ENCODE data around the gene ZNF860. TPM values are rescaled to one million over a fixed set of nuclear protein-coding genes. Genes with fewer than 3 reads are reported as not detected.

ZNF860 gene
- total RNA-seq, 6 experiments from 2014 or later = 0.14 to 0.33 (median 0.17) TPM

DNA sequence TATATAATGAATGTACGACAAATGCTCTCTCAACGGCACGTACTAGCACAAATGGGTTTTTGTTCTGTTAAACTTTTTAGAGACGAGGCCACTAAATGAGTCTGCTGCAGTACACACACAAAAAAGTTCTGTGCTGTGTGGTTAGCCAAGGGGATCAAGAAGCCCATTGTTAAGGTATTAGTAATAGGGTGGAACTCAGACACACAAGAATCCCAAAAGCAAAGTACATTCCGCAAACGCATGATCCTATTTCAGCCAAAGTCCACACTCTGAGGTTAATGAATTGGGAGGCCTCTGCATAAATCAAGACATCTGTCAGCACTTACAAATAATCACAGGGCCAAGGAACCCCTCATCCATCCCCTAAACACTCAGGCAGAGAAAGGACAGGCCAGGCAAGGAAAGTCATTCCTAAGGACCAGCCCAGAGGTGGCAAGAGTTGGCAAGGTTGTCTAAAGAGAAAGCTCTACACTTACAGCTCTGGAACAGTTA, 12.6 kb upstream of the ZNF860 start:
- Mint-ChIP-seq H3K4me1 (ENCODE audit: low read depth) (peaks cover 46% of the 10 kb centered on the region), H3K4me3 (peak overlapping the region; percentile 83), H3K9me3 (no peaks in the 10 kb centered on the region), H3K27me3 (ENCODE audit: insufficient read depth) (no peaks in the 10 kb centered on the region; the same call in 1 of the 2 replicates), H3K27ac (peak overlapping the region; percentile 79), H3K36me3 (ENCODE audit: low read depth) (no peaks in the 10 kb centered on the region)
- peak; percentile 95 for DNase-seq
- TF ChIP-seq, protein P1, sequence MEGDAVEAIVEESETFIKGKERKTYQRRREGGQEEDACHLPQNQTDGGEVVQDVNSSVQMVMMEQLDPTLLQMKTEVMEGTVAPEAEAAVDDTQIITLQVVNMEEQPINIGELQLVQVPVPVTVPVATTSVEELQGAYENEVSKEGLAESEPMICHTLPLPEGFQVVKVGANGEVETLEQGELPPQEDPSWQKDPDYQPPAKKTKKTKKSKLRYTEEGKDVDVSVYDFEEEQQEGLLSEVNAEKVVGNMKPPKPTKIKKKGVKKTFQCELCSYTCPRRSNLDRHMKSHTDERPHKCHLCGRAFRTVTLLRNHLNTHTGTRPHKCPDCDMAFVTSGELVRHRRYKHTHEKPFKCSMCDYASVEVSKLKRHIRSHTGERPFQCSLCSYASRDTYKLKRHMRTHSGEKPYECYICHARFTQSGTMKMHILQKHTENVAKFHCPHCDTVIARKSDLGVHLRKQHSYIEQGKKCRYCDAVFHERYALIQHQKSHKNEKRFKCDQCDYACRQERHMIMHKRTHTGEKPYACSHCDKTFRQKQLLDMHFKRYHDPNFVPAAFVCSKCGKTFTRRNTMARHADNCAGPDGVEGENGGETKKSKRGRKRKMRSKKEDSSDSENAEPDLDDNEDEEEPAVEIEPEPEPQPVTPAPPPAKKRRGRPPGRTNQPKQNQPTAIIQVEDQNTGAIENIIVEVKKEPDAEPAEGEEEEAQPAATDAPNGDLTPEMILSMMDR (IDR thresholded peaks at IDR 0.05) = no peak

GRCh38 chr3:31971607-31972006, 9.9 kb upstream of the ZNF860 start:
- DNase-seq = no peak
- Mint-ChIP-seq H3K4me1 (ENCODE audit: low read depth) (peaks cover 41% of the 10 kb centered on the region), H3K9me3 (no peaks in the 10 kb centered on the region), H3K27me3 (ENCODE audit: insufficient read depth) (peaks cover 1% of the 10 kb centered on the region; the same call in 1 of the 2 replicates), H3K27ac (no peak overlapping the region), H3K36me3 (ENCODE audit: low read depth) (no peaks in the 10 kb centered on the region), H3K4me3 (no peak overlapping the region)
- TF ChIP-seq, protein P1 (IDR thresholded peaks at IDR 0.05) = no peak

DNA sequence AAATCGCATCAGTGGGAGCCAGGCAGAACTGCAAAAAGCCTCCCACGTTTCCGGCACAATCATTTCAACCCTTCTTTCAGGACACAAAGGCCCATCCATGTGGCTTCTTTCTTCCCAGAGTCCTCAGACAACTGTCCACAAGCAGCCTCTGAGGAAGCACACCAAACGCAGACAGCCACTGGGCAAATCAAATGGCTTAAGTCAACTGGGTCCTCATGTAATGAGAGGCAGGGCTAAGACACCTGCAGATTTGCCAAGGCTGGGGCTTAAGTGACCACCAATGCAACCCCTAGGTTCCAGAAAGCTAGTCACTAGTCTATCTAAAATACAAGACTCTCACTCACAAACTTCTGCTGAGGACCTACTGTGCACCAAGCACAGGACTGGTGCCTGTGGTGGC, 8.5 kb upstream of the ZNF860 start:
- H3K36me3 Mint-ChIP-seq (ENCODE audit: low read depth) = no peaks in the 10 kb centered on the region
- no peak overlapping the region for H3K4me3 Mint-ChIP-seq
- no peak for DNase-seq
- TF ChIP-seq, protein P1 (IDR thresholded peaks at IDR 0.05) = no peak
- H3K4me1 Mint-ChIP-seq (ENCODE audit: low read depth) = peaks cover 28% of the 10 kb centered on the region
- no peak overlapping the region for H3K27ac Mint-ChIP-seq
- no peaks in the 10 kb centered on the region for H3K9me3 Mint-ChIP-seq
- H3K27me3 Mint-ChIP-seq (ENCODE audit: insufficient read depth) = peaks cover 1% of the 10 kb centered on the region; the same call in 1 of the 2 replicates

DNA sequence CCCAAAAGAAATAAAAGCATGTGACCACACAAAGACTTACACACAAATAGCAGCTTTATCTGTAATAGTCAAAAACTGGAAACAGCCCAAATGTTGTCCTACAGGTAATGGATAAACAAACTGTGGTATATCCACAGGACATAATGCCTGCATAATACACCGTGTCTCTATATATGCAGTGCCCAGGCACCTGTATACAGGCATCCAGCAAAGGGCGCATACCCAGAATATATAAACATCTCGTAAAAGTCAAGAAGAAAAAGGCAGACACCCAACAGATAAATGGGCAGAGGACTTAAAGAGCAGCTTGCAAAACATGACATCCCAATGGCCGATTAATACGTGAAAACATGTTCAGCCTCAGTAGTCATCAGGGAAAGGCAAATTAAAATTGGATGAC, 7.7 kb upstream of the ZNF860 start:
- Mint-ChIP-seq H3K27ac (no peak overlapping the region), H3K9me3 (no peaks in the 10 kb centered on the region), H3K4me3 (no peak overlapping the region), H3K27me3 (ENCODE audit: insufficient read depth) (peaks cover 1% of the 10 kb centered on the region; the same call in 1 of the 2 replicates), H3K36me3 (ENCODE audit: low read depth) (no peaks in the 10 kb centered on the region), H3K4me1 (ENCODE audit: low read depth) (peaks cover 21% of the 10 kb centered on the region)
- TF ChIP-seq, protein P1 (IDR thresholded peaks at IDR 0.05) = no peak
- no peak for DNase-seq

GRCh38 chr3:31974471-31974870, 7.1 kb upstream of the ZNF860 start:
- Mint-ChIP-seq H3K4me1 (ENCODE audit: low read depth) (peaks cover 19% of the 10 kb centered on the region), H3K27ac (no peak overlapping the region), H3K27me3 (ENCODE audit: insufficient read depth) (peaks cover 1% of the 10 kb centered on the region; the same call in 1 of the 2 replicates), H3K4me3 (no peak overlapping the region), H3K9me3 (no peaks in the 10 kb centered on the region), H3K36me3 (ENCODE audit: low read depth) (no peaks in the 10 kb centered on the region)
- TF ChIP-seq, protein P1 (IDR thresholded peaks at IDR 0.05) = no peak
- no peak for DNase-seq
